LoVo (cell line): ENCODE measurements around the gene SINHCAF.

Source experiments
- DNase-seq: peaks from one replicate; pipeline ENCODE4 v3.0.0-alpha.2; 2016; ENCODE audit warnings: low spot score

Gene SINHCAF

DNA sequence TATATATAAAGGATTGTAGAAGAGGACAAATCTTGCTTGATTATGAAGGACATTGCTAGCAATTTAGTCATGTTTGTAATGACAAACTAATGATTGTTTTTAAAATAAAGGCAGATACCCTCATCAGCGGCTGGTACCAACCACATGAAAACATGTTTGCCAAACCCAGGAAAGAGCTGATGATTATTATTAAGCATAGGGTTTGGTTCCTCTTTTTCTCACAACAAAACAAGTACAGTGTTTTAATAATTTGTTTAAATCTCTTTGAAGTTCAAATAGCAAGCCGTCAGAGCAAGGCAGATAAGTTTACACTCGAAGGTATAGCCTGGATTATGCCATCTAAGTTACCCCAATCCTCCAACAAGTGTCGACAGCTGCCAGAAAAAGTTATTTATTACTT, 5.3 kb upstream of the SINHCAF start:
- DNase-seq: no peak

DNA sequence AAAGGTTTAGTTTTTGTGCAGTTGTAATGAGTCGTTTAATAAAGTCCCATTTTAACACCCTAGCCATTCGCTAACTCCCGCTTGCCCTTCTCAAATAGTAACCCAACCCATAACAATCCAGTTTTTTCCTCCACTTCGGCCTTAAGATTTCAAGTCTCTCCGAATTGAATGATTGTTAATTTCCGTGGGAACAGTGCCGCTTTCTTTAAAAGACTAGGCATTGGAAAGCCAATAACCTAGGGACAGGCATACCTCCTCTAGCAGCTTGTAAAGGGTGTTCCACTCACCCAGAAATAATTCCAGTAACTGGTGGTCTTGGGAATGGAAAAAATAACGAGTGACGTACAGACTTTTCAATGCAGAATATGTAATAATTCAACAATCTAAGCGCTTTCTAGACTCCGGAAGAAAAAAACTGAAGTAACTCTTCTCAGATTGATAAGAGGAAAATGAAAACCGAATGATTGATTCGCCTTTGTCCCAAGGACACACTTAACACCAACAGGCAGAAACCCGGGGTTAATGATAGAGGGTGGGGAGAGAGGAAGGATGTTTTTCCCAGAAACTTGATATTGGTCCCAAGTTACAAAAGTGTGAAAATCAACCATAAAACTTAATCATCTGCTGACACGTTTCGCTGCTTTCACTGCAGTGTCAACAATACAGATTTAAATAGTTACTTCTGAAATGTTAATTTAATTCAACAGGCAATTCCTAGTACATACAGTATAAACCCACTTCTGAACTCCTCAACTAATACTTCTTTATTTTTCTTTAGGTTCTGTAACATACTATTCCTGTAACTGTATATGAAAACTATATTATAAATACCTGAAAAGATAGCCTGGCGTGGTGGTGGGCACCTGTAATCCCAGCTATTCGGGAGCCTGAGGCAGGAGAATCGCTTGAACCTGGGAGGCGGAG, 1.0 kb upstream of the SINHCAF start:
- DNase-seq: no peak

- no peak for DNase-seq
Observed at GRCh38 chr12:31325524-31325875, 450 bp downstream of the SINHCAF start.

GRCh38 chr12:31324845-31325523, 966 bp downstream of the SINHCAF start:
- peak; percentile 61 for DNase-seq

DNA sequence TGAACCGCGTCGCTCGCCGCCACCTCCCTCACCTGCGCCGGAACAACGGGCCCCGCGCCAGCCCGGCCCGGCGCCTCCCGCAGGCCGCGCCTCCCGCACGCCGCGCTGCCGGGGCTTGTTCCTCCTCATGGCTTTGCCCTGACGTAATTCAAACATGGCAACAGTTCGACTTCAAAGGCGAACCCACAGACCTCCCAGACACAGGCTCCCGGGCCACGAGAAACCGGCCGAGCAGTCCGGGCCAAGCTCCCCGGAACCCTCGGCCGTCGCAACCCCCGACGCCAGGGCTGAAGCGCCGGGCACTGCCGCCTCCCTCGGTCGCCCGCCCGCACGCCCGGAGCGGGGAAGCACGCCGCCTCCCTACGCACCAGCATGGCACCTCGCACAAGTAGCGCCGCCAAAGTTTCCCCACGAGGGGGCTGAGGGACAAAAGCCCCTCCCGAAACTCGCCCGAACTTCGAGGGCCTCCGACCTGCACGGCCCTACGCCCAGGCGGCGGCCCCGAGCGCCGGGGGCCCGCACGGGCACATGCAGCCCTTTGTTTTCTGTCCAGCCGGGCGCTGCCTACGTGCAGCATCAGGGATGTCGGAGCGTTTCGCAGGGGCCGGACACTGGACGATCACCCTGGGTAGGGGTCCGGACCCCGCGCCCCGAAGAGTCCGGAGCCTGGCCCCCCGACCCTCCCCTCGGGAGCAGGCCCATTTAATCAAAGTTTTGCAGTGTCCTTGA, 1.7 kb downstream of the SINHCAF start:
- DNase-seq: peak; percentile 88

DNA sequence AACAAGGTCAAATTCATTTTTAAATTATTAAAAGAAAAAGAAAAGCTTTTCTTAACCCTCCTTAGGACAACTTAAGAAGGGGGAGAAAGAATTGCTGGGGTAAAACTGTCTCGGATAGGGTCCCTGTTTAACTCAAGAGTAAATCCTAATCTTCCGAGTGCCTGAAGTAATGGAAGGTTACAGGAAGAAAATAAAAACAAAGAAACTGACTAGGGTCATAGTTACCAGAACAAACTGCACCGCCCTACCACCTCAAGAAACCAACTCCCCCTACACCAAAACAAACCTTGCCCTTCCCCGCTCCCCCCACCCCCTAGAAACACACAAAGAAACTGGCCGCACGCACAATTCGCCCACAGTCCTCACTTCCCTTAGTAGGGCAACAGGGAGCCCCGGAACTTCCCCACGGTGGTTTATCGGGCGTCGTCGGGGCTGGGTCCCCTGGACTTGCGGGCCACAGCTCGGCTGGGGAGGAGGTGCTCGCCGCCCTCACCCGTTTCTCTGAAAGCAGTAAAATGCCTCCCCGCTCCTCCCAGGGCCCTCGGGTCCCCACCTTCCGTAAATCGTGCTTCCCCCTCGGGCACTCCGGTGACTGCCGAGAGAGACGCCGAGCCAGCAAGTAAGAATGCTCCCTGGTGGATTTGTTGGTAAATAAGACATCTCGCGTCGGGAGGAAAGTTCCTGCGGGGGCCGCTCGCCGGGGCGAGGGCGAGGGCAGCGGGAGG, 2.4 kb downstream of the SINHCAF start:
- DNase-seq: no peak

DNA sequence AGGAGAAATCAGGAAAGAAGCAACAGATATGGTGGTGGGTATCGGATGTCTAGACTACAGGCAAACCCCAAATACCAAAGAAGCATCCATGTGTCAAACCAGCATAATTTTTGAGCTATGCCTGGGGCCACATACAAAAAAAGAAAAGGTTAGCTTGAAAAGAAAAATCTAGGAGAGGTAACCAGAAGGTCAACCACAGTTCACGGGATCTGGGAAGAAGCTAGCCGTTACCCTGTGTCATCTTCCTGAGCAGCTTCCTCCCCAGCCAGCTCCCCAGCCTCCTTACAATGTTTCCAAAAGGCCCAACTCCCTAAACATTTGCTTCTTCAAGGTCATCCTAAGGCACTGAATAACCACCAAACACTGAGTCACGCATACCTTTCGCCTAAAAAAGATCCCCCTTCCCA, 3.1 kb downstream of the SINHCAF start:
- peak; percentile 24 for DNase-seq

DNA sequence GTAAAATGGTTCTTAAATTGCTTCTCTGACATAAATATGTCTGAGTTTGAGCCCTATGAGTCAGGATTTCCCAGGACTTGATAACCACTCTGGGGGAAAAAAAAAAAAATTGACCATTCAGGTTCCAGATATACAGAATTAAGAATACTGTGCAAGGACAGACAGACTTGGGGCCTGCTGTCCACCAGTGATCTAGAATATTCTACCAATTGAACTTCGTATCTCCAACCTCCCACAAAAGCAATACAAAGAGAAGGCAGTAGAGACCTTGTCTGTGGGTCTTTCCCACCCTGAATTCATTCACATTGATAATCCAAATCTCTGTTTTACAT, 4.1 kb downstream of the SINHCAF start:
- no peak for DNase-seq

DNA sequence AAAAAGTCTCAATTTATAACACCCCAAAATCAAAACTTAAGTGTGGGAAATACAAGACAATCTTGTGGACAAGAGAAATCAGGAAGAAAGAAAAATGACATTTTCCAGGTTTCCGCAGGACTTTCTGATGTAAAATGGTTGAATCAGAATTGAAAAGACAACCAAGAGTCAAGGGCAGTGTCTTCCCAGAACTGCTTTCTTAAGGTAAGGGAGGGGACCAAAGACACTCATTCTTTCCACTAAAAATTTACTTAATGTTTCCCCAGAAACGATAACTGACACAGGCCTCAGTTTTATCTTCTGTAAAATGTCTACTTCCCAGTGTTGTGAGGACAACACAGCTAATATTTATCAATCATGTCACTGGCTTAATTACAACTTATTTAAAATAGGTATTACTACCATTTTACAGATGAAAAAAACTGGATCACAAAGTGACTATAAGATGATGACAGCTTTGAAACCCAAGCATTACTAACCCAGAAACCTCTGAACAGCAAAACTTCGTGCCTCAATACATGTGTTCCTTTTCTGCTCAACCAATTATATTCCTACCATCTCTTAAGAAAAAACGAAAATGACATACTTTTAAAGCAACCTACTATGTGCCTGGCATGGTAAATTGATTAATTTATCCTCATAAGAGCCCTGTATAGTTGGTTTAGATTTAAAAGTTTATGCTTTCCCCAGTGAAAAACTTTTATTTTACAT, 4.6 kb downstream of the SINHCAF start:
- DNase-seq: no peak

GRCh38 chr12:31318657-31319269, 7.2 kb downstream of the SINHCAF start:
- DNase-seq: no peak

- DNase-seq: peak; percentile 26
Observed at GRCh38 chr12:31317471-31318395, 8.2 kb downstream of the SINHCAF start.

DNA sequence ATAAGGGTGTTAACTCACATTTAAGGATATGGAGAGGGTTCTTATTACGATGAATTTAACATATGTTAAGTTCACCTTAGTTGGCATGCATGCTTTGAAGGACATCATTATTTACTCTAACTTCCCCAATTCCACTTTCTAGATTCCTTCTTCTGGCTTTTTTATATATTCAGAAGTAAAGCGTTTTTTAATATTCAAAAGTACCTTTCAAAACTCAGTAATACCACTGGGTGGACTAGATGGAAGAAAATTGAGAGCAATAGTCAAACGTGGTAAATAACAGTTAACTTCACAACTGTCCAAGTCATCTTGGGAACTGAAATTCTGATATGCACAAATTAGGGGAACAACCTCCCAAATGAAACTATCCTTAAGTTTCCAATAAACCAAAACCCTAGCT, 9.1 kb downstream of the SINHCAF start:
- DNase-seq: no peak

- no peak for DNase-seq
Observed at GRCh38 chr12:31315784-31316465, 10.0 kb downstream of the SINHCAF start.

DNA sequence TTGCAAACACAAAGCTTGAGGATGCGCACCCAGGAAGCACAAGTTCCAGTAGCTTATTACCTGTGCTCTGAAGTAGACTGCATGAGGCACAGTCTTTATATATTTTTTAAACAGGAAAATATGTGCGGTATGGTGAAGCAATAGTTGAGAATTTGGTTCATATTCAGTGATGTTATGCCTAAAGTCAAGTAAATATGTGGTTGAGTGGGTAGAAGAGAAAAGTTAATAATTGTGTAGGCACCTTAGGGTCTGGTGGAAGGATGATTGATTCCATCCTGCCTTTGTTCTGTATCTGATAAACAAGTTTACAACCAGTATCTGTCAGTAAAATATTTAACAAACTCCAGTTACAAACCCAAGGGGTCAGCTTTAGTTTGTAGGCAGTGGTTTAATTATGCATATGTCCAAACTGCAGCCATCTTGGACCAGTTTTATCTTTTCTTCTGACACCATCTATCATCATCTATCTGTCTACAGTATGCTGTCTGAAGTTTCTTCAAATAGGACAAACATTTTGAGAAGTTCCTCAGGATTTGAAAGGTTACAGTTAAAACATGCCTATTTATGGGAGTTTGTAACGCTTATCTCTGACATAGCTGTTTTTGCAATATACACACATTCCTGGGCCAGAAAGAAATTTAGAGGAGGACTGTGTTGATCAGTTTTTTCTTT, 10.8 kb downstream of the SINHCAF start:
- no peak for DNase-seq

- DNase-seq: no peak
Observed at GRCh38 chr12:31312431-31312830, 13.5 kb downstream of the SINHCAF start.

- DNase-seq: no peak
Observed at GRCh38 chr12:31311634-31312258, 14.2 kb downstream of the SINHCAF start.

GRCh38 chr12:31310488-31310887, 15.5 kb downstream of the SINHCAF start:
- DNase-seq: no peak

GRCh38 chr12:31309279-31309678, 16.7 kb downstream of the SINHCAF start:
- DNase-seq: no peak
